Left renal cortex interstitium (tissue), 4 donors: ENCODE data around the gene ITSN1. TPM values are rescaled to one million over a fixed set of nuclear protein-coding genes. Genes with fewer than 3 reads are reported as not detected.
A peak's percentile ranks its signal among the peaks of the same experiment; 100 is the strongest.

Source experiments
- DNase-seq, 4 donors: peaks; one replicate each; pipeline ENCODE4 v3.0.0-alpha.2; 2013; ENCODE audit warnings: low read depth in 4 of 4, low spot score in 2 of 4, missing footprints in 1 of 4
- polyA plus RNA-seq, 4 donors: library from polyadenylated mRNA; unstranded; fragments of 120-200 nt; gene quantifications; one replicate each; pipeline ENCODE4 v1.2.1, GENCODE V29; 2013; ENCODE audit not compliant: insufficient read length in 4 of 4

ITSN1 gene
- polyA plus RNA-seq, 4 donors: 36.8 to 57.2 (median 46.8) TPM

DNA sequence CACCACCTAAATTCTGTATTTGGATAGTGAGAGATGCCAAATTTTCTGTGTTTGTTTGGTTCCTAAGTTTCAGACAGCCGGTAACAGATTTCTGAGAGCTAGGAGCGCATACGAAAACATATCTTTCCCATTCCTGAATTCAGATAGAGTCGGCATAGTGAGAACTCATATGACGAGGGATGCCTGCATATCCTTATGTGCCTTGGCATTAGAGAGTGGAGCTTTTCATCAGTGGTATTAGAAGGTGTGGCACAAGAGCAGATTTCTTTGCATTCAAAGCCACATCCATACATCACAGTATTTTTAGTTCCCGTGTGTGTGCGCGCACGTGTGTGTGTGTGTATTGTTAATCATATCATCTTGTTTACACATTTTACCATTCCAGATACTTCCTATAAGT lies 187.5 kb downstream of the ITSN1 start:
- no peak for DNase-seq

GRCh38 chr21:33831962-33832659 lies 189.8 kb downstream of the ITSN1 start:
- DNase-seq: no peak

DNA sequence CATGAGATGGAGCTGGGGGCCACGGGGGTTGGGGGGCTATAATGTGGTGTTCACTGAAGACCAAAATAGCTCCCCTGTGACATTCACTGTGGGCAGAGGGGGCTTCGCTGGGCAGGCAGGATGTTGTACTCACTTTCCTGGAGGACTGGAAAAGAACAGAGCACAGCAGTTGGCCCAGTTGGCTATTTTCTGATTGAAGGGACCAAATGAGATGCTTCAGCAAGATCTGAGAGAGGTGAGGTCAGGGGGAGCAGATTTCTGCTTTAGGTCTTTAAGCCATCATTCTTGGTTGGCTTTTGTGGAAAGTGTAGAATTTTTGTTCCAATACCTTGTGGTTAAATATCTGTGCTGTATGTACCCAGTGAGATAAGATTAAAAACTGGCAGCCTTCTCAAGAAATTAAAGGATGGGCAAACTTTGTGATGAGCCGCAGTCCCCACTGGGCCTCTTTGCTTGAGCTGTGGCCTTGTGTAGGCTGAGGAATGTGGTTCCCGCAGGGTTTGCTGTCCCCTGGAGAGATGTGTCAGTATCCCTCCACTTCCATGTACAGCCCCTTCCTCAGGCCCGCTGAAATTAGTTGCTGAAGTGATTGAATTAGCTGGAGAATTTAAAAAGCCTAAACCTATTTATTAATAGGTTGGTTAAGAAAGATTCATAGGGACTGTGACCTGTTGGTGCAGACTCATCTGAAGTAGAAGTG lies 192.7 kb downstream of the ITSN1 start:
- DNase-seq: no peak

GRCh38 chr21:33835920-33836319 lies 193.6 kb downstream of the ITSN1 start:
- no peak for DNase-seq

- DNase-seq: no peak
Observed at GRCh38 chr21:33836408-33836807, 194.1 kb downstream of the ITSN1 start.

GRCh38 chr21:33839167-33839716 lies 196.9 kb downstream of the ITSN1 start:
- DNase-seq: no peak

DNA sequence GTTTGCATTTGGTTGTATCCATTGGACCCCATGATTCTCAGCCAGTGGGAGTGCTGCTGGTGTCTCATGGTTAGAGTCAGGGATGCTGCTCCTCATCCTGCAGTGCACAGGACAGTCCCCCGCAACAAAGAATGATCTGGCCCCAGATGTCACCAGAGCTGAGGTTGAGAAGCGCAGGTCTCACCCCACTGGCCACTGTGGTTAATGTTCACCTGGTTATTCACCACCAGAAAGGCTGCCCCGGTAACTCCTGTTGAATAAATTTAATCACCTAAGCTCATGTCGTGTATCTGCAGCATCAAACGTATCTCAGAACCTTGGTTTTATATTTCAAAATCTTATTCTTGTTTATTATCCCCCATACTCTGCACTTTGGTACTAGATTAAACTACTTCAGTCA lies 197.5 kb downstream of the ITSN1 start:
- no peak for DNase-seq

DNA sequence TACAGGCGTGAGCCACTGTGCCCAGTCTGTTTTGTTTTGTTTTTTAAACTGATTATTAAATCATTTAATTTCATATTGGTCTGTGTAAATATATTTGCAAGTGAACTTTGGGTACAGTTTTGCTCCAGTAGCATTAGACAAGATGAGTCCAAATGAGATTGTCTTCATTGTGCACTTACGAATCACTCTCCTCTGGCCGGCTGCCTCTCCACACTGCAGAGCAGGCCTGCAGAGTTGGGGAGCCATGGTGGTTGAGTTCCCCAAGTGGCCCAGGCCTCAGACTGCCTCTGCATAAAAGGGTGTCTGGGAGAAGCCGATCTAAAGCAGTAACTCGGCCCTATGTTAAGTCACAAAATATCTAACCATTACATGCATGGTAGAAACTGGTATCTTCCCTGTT lies 198.5 kb downstream of the ITSN1 start:
- DNase-seq: no peak

GRCh38 chr21:33841561-33841960 lies 199.3 kb downstream of the ITSN1 start:
- no peak for DNase-seq

DNA sequence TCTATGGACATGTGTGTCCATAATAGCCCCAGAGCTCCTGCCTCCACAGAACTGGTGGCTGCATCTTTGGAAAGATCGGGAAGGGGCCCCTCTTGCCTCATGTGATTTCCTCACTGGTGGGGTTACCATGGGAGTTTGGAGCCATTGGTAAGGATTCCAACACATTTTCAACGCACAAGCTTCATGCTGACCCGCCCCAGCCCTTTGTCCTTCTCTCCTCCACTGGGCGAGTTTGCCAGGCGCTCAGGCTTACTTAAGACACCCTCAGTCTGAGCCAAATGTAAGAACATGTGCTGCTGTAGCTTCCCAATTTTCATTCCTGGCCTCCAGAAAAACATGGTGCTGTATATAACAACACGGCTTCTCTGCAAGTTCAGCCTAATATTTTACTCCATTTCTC lies 200.9 kb downstream of the ITSN1 start:
- no peak for DNase-seq

DNA sequence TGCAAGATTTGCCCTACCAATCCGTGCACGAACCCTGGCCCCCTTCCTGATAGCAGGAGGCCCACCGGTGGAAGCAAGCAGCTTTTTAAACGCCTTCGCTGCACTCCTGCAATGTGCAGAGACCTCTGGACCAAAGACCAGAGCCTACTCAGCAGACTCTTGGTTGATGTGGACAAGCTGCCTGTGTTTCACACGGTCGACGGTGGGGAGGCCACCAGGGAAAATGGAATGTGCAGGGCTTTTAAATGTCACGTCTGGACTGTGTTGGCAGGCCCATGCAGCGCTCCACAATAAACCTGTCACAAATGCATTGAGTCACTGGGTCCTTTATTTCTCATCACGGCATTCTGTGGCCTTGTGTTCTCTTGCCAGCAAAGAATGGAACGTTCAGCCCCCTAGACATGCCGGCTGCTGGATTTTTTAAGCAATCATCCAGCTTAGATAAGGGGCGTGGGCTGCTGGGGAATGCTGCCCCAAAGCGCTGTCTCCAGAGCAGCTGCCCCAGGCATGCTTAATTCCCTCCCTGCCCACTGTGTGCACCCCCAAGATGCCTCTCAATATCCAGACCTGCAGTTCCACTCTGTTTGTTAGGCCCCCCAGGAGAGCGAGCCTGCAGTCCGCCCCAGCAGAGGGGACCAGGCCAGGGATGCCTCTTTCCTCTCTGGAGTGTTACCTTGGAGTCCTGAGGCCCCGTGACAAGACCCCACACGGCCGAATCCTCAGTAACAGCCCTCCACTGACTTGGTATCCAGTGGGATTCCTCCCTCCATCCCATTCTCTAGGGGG lies 202.0 kb downstream of the ITSN1 start:
- peak; percentile 34 to 59 (median 37) for DNase-seq

- no peak for DNase-seq
Observed at GRCh38 chr21:33844890-33845205, 202.5 kb downstream of the ITSN1 start.

DNA sequence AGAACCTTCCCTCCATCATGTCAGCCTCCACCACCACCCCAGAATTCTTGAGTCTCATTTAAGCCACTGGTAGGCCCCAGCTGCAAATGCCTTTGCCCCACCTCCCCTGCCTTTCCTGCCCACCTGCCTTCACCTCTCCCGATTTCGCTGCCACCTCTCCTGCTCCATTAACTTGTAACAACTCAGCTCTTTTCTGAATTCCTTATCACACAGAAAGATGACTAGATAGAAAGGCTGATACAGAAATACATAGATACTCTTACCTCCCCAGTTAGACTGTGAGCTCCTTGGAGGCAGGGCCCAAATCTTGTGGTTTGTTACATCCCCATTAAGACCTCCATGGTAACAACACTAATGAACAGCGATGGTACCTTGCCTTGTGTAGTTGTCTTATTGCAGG lies 203.8 kb downstream of the ITSN1 start:
- no peak for DNase-seq

DNA sequence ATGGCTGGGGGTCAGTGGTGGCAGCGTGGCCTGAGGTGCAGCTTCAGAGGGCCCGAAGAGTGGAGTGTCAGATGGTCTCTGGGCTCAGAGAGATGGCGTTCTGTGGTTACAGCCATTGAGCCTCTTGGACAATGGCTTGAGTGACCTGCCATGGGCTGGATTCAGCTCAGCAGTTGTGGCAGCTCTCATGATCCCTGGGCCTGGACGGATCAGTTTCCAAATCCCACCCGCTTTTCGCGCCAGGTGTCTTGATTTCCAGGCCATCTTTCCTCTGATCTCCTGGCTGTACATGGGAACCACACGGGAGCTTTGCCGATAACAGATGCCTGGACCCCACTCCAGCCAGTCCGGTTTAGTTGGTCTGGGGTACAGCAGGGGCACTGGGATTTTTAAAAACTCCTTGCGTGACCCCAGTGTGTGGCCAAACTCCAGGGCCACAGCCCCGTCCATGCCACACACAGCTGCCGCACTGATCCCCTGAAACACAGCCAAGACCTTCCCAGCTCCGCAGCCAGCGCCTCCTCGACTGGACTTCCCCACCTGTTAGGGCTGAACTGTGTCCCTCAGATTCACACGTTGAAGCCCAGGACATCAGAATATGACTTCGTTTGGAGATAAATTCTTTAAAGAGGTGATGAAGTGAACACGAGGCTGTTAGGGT lies 205.4 kb downstream of the ITSN1 start:
- DNase-seq: no peak

DNA sequence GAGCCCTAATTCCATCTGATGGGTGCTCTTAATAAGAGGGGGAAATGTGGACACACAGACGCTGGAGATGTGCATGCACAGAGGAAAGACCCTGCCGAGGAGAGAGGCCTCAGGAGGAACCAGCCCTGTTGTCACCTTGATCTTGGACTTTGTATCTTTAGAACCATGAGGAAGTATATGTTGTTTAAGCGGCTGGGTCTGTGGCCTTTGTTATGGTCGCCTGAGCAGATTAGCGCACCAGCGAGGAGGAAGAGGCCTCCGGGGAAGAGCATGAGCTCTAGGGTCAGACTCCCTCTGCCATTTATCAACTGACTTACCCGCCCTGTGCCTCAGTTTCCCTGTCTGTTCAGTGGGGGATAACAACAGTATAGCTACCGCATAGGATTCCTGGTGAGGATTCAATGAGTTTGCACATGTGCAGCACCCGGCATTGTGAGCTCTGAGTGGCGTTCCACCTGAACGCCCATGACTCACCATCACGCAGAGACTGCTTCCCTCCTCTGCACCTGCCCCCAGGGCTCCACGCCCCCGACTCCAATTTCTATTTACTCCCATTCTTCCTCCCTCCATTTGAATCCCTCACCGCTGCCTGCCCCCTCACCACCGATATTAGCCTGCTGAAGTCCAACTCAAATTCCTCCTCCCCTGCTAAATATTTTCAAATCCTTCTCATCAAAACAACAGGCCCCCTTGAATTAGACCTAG lies 206.1 kb downstream of the ITSN1 start:
- peak in 1 of 4 donors; percentile 41 for DNase-seq

DNA sequence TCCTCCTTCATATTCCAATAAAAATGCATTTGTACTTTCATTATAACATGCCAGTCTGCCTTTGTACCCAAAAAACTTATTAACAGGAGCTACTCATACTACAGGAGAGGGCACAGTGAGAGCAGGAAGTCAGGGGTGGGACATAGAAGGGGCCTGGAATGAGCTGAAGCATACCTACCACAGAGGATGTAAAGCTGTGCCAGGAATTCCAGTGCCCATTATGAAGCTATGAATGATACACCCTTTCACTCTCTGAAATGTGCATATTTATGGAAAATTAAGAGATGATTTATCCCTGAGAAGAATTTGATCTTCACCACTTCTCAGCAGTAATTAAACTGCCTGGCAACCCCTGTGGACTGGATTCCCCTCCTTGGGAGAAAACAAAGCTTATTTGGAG lies 207.5 kb downstream of the ITSN1 start:
- no peak for DNase-seq

- no peak for DNase-seq
Observed at GRCh38 chr21:33850401-33850800, 208.1 kb downstream of the ITSN1 start.

- no peak for DNase-seq
Observed at GRCh38 chr21:33850985-33851384, 208.7 kb downstream of the ITSN1 start.

DNA sequence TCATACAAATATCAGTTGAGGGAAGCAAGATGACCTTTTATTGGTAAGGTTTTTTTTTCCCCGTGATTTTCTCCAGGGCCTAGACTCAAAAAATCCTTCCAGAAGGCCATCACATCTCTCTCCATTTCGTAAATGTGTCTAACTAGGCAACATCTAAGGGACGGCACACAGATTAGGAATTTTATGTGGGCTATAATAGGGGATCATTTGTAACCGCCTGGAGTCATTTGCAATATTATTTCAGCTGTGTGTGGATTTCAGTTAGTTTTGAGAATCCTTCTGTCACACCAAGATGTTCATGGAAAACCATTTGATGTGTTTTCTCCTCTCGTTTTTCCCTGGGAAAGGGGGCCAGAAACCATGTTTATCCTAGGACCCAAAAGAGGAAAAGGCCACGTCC lies 210.2 kb downstream of the ITSN1 start:
- DNase-seq: no peak

- no peak for DNase-seq
Observed at GRCh38 chr21:33854604-33855003, 212.3 kb downstream of the ITSN1 start.
